ENCODE measurements around the gene TUBA1B. TPM values are rescaled to one million over a fixed set of nuclear protein-coding genes. Genes with fewer than 3 reads are reported as not detected.

TUBA1B gene
- total RNA-seq, result 515 and 1,601 TPM in 2 replicates

DNA sequence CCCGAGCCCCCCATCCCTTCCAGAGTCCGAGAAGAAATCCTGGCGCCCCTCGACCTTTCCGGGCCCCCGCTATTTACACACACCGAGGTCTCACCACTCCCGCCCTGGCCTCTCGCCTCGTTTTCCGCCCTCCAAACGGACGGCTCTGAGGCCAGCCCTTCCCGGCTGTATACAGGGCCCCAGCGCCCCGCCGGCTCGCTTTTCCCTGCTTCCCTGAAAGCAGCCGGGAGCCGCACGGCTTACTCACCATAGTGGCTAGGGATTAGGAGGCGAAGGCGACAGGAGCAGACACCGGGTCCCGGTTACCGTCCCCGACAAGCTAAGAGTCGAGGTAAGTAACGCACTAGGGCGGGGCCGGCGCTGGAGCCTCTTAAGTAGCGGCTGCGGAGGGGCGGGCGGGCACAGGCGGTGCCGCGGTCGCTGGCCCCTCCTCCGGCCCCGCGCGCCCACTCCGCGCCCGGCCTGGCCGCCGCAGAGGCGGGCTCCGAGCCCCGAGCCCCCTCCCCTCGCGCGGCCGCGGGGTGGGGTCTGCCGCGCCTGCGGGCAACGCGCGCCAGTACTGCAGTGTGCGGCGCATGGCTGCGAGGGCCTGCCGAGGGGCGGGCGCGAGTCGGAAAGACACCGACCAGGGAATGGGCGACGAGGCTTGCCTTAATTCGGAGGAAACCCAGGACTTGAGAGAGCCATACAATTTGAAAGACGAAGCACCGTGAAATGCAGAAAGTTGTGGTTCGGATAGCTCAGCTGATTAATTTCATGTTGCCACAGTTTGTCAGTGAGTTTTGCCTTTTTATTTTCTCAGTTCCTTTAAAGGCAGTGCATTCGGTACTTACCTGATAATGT, at the start of gene TUBA1B:
Gene TUBA1B (minus strand): TSS at position 345 of the 843 bp plus-strand sequence. CDS start 95 bp downstream, at position 250.

DNA sequence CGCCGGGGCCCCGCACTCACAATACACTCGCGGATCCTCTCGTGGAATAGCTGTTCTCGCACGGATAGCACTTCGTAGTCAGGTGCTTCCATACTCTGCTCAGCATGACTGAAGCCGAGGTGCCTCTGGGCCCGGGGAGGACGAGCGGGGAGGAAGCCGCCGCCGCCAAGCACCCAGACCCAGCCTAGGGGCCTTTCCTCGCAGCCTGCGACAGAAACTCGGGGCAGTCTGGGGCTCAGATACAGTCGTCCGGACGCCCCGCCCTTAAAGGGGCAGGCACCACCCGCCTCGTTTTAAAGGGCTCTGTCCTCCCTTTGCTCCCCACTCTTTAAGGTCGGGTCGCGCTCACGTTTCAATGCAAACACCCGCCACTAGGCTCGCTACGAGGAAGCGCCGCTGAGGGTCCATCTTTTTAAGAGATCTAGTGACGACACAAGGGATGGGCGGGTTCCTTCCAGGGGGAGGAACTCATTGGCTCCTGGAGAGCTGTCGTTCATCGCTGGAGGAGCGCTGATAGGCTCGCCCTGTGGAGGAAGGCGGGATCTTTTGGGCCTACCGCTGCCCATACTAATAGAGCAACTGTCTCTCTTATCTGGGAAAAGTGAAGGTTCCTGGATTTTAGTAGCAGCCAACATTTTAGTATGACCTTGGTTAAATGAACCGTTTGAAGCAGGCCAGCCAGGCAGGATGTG, 20.6 kb downstream of the TUBA1B start, which contains the start of gene LMBR1L:
Gene LMBR1L (minus strand): TSS at position 384 of the 692 bp plus-strand sequence. CDS start 292 bp downstream, at position 92.

DNA sequence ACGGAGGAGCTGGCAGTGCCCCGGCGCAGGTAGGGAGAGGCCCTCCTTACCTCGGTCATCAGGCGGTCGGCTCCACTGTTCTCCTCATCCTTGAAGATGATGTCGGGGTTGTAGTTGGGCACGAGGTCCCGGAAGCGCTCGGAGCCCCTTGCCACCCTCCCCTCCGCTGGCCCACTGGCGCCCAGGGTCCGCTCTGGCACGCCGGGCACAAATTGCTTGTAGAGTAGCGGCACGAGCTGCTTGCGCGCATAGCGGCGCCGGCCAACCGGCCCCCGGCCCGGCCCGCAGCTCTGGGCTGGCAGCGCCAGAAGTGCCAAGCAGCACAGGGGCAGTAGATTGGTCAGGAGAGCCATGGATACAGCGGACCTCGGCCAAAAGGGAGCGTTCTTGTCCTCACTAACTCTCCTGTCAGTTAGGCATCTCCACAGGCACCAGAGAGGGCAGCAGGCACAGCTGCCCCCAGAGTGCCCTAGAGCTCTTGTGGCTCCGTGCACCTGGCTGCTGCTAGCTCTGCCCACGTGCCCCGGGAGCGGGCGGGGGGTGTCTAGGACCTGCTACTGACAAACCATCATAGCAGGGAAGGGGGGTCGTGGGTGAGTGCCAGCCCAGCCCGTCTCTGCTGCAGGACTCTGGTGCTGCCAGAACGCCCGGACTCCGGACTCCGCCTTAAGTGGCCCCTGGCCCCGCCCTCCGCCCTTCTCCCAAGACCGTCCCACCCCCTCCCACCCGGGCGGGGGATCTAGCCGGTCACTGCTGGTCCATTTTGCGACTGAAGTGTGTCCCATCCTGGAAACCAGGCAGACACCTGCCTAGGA, 36.8 kb downstream of the TUBA1B start, which contains the start of gene DHH:
Gene DHH (minus strand): TSS at position 642 of the 815 bp plus-strand sequence. CDS start 289 bp downstream, at position 353.

Other genes with a start within 250 kb of the TUBA1B start
- 32.1 and 40.5 TPM in 2 replicates for gene FKBP11, start 205.9 kb downstream of the TUBA1B start, total RNA-seq
- gene ARF3, start 173.9 kb downstream of the TUBA1B start, total RNA-seq, result 31.2 and 52.1 TPM in 2 replicates
- gene WNT10B, start 159.7 kb downstream of the TUBA1B start, total RNA-seq, result 0.28 TPM in 1 of 2 replicates, not detected in the other
- gene WNT1, start 153.1 kb downstream of the TUBA1B start, total RNA-seq, result not detected in 2 replicates
- under 0.01 and 0.18 TPM in 2 replicates for gene DDN, start 132.0 kb downstream of the TUBA1B start, total RNA-seq
- gene PRKAG1, start 112.6 kb downstream of the TUBA1B start, total RNA-seq, result 59.7 and 62.7 TPM in 2 replicates
- 38.0 and 105 TPM in 2 replicates for gene KMT2D, start 70.6 kb downstream of the TUBA1B start, total RNA-seq
- 0.30 and 0.55 TPM in 2 replicates for gene RHEBL1, start 61.4 kb downstream of the TUBA1B start, total RNA-seq
- gene DHH, start 36.6 kb downstream of the TUBA1B start, total RNA-seq, result 0.05 TPM in 1 of 2 replicates, not detected in the other
- gene LMBR1L, start 20.5 kb downstream of the TUBA1B start, total RNA-seq, result 37.6 and 56.4 TPM in 2 replicates
- gene TUBA1A, start 57.7 kb upstream of the TUBA1B start, total RNA-seq, result 341 and 811 TPM in 2 replicates
- 159 and 508 TPM in 2 replicates for gene TUBA1C, start 133.7 kb upstream of the TUBA1B start, total RNA-seq
- not detected in 2 replicates for gene PRPH, start 163.8 kb upstream of the TUBA1B start, total RNA-seq
- gene TROAP, start 191.9 kb upstream of the TUBA1B start, total RNA-seq, result 0.89 and 5.0 TPM in 2 replicates
- gene C1QL4, start 205.8 kb upstream of the TUBA1B start, total RNA-seq, result 0.14 TPM in 1 of 2 replicates, not detected in the other
- gene DNAJC22, start 215.5 kb upstream of the TUBA1B start, total RNA-seq, result 0.83 and 1.2 TPM in 2 replicates
- gene SPATS2, start 236.1 kb upstream of the TUBA1B start, total RNA-seq, result 30.0 and 65.8 TPM in 2 replicates

Data from smooth muscle cell of the umbilical artery (primary cell).